ENCODE results near the gene FGF14. TPM values are rescaled to one million over a fixed set of nuclear protein-coding genes. Genes with fewer than 3 reads are reported as not detected.

Gene FGF14
- total RNA-seq, 1 donor from 2014 or later, result not detected

DNA sequence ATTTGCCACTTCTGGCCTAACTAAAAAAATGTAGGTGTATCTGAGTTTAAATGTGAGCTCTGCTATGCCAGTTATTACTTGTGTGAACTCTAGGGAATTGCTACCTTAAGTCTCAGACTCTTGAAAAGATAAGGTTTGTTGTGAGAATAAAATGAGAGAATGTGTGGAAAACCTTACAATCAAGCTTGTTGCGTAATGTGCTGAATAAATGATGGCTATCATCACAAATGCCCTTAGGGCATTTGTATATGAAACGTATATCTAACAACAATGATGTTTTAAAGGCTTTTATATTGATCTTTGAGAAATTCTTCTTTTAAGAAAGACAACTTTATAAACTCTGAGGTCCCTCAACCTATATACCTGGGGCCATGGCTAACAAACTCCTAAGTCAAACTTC is 564.6 kb downstream of the FGF14 start:
- Histone ChIP-seq H3K36me3 (ENCODE audit: control insufficient read depth, insufficient read depth, low read length) (no peaks in the 10 kb centered on the region), H3K27me3 (ENCODE audit: control insufficient read depth, insufficient read depth, low read length) (no peaks in the 10 kb centered on the region), H3K4me3 (ENCODE audit: low read depth, low read length) (no peak overlapping the region)
- DNase-seq (ENCODE audit: low read depth), result no peak
- FAIRE-seq, result no peak
- TF ChIP-seq, protein P1, sequence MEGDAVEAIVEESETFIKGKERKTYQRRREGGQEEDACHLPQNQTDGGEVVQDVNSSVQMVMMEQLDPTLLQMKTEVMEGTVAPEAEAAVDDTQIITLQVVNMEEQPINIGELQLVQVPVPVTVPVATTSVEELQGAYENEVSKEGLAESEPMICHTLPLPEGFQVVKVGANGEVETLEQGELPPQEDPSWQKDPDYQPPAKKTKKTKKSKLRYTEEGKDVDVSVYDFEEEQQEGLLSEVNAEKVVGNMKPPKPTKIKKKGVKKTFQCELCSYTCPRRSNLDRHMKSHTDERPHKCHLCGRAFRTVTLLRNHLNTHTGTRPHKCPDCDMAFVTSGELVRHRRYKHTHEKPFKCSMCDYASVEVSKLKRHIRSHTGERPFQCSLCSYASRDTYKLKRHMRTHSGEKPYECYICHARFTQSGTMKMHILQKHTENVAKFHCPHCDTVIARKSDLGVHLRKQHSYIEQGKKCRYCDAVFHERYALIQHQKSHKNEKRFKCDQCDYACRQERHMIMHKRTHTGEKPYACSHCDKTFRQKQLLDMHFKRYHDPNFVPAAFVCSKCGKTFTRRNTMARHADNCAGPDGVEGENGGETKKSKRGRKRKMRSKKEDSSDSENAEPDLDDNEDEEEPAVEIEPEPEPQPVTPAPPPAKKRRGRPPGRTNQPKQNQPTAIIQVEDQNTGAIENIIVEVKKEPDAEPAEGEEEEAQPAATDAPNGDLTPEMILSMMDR (IDR thresholded peaks at IDR 0.05; ENCODE audit: insufficient read depth, low read length, severe bottlenecking), result no peak

DNA sequence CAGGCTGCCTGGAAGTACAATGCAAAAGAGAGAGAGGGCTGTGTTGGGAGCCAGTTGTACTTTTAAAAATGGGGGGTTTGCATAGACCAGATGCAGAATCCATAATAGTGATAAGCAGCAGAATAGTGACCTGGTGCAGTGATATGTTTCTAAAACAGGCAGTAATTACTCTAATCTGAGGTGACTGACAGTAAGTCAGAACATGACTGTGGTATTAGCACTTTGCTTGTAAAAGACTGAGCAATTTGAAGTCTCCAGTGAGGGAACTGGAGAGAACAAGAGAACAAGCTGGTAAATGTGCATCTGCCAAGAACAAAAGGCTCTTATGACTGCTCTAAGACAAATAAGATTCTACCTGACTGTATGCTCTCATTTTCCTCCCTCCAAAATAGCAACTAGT is 565.9 kb downstream of the FGF14 start:
- FAIRE-seq (no peak), DNase-seq (ENCODE audit: low read depth) (no peak)
- Histone ChIP-seq H3K4me3 (ENCODE audit: low read depth, low read length) (no peak overlapping the region), H3K27me3 (ENCODE audit: control insufficient read depth, insufficient read depth, low read length) (no peaks in the 10 kb centered on the region), H3K36me3 (ENCODE audit: control insufficient read depth, insufficient read depth, low read length) (no peaks in the 10 kb centered on the region)
- TF ChIP-seq, protein P1 (IDR thresholded peaks at IDR 0.05; ENCODE audit: insufficient read depth, low read length, severe bottlenecking), result no peak

DNA sequence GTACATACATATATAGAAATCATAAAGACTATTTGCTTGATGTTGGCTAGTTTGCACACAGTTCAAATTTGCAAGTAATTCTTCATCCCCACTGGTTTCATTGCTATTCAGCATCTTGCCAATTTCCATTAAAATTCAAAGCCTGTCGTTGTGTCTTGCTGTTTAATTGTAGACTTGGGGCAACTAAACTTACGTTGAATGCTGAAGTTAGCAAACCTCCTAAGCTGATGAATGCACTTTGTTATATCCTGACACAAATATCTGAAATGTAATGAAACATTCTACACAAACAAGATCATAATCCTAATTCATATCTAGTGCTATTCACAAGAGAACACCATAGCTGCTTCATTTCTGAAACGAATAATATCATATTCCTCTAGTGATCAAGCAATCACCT is 568.2 kb downstream of the FGF14 start:
- DNase-seq (ENCODE audit: low read depth) (no peak), FAIRE-seq (no peak)
- TF ChIP-seq, protein P1 (IDR thresholded peaks at IDR 0.05; ENCODE audit: insufficient read depth, low read length, severe bottlenecking), result no peak
- Histone ChIP-seq H3K27me3 (ENCODE audit: control insufficient read depth, insufficient read depth, low read length) (no peaks in the 10 kb centered on the region), H3K4me3 (ENCODE audit: low read depth, low read length) (no peak overlapping the region), H3K36me3 (ENCODE audit: control insufficient read depth, insufficient read depth, low read length) (no peaks in the 10 kb centered on the region)

DNA sequence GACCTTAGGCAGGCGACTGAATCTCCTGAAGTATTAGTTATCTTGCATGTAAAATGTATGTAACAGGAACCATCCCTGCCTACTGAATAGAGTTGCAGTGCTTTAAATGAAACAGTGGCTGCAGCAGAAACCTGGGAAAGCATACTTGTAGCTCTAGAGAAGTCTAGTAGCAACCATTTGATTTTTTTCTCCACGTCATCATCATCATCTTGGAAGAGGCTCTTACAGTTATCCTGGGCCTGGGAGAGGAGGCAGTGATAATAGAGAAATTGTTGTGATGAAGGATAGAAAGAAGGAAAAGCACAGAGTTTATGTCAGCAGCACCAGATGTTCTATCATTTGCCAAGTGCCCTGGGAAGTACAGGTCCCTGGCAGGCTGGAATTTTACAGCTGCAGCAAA is 571.8 kb downstream of the FGF14 start:
- H3K27me3 ChIP-seq (ENCODE audit: control insufficient read depth, insufficient read depth, low read length), result no peaks in the 10 kb centered on the region
- FAIRE-seq (no peak), DNase-seq (ENCODE audit: low read depth) (no peak)
- TF ChIP-seq, protein P1 (IDR thresholded peaks at IDR 0.05; ENCODE audit: insufficient read depth, low read length, severe bottlenecking), result no peak
- H3K4me3 ChIP-seq (ENCODE audit: low read depth, low read length), result no peak overlapping the region
- no peaks in the 10 kb centered on the region for H3K36me3 ChIP-seq (ENCODE audit: control insufficient read depth, insufficient read depth, low read length)

DNA sequence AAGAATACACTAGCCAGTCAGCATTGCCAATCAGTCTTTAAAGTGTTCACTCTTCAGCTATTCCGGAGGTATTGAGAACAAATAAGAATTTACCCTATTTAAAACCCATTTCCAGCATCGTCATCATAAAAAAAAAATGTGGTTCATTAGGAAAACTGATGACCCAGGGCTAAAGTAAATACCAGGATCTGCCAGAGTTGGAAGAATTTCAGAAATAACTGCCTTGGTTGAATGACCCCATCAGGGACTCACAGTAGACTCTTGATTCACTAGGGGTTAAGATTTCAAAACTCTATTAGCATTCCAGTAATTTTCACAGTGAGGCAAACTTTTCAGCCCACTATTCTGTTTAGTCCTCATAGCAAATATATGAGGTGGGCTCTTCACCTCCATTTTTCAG is 572.4 kb downstream of the FGF14 start:
- no peak for DNase-seq (ENCODE audit: low read depth)

DNA sequence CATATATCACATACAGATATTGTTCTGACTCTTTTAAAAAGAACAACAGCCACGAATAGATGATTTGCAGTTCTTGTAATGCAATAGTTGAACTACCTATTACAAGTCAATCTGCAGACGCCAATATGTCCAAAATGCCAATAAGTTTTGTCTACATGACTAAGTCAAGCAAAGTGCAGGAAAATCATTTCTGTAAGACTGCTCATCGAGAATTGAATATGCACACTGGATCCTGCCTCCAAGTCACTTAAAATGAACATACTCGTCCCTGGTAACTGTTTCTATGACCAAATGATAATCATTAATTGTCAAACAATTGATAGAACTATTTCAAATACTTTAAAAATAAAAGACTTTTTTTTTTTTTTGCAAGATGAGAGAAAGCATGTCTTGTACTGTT is 573.7 kb downstream of the FGF14 start:
- H3K27me3 ChIP-seq (ENCODE audit: control insufficient read depth, insufficient read depth, low read length), result no peaks in the 10 kb centered on the region
- DNase-seq (ENCODE audit: low read depth), result no peak
- TF ChIP-seq, protein P1 (IDR thresholded peaks at IDR 0.05; ENCODE audit: insufficient read depth, low read length, severe bottlenecking), result no peak
- no peak overlapping the region for H3K4me3 ChIP-seq (ENCODE audit: low read depth, low read length)
- H3K36me3 ChIP-seq (ENCODE audit: control insufficient read depth, insufficient read depth, low read length), result no peaks in the 10 kb centered on the region
- no peak for FAIRE-seq

More for the DNA sequence above, 572.4 kb downstream of the FGF14 start:
- Histone ChIP-seq H3K27me3 (ENCODE audit: control insufficient read depth, insufficient read depth, low read length) (no peaks in the 10 kb centered on the region), H3K4me3 (ENCODE audit: low read depth, low read length) (no peak overlapping the region), H3K36me3 (ENCODE audit: control insufficient read depth, insufficient read depth, low read length) (no peaks in the 10 kb centered on the region)
- TF ChIP-seq, protein P1 (IDR thresholded peaks at IDR 0.05; ENCODE audit: insufficient read depth, low read length, severe bottlenecking), result no peak
- FAIRE-seq, result no peak

All from bronchial epithelial cell (primary cell).